Fibroblast of skin of right quadriceps (primary cell): ENCODE results near the gene C7orf33.
"Not testable (repeated sequence)": the region's sequence is repeated elsewhere in the genome, so short reads cannot be mapped to it uniquely, and the experiment has no call there.

ENCODE experiments used
- DNase-seq: peaks from one replicate; pipeline ENCODE4 v3.0.0-alpha.2; 2013

C7orf33 gene, protein sequence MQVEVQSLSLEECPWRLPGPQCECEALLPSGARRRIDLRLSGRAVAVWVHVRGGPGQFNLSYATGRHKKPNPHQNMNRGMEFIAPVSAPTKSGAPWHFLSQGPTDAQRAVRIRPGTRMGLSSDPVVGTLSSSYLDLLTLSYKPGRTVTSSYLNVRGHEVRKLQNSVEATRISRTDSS

DNA sequence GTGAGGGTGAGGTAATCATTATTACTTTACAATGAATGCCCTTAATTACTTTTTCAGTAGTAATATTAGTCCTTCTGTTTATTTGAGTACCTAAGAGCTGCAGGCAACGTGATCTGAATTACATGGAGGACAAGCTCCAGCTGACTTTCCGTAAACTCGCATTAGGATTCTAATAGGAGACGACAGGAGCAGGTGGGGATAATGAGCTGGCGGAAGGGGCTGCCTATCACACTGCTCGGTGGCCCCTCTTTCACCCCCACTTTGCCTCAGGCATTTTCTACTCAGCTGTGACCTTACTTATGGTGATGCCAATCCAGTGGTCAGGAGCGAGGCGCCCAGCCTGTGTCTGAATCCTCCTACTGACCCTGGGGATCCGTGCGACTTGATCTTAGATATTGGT, at the start of gene C7orf33:
Gene C7orf33 (plus strand): TSS at position 296 of the 400 bp plus-strand sequence. CDS start 160 bp downstream, outside the sequence.
- DNase-seq, result no peak

- DNase-seq, result no peak
These were observed 48.6 kb upstream of the C7orf33 start for GRCh38 chr7:148541891-148542504.

GRCh38 chr7:148543302-148543701, 47.3 kb upstream of the C7orf33 start:
- no peak for DNase-seq

- no peak for DNase-seq
These were observed 45.4 kb upstream of the C7orf33 start for GRCh38 chr7:148545172-148545571.

GRCh38 chr7:148545932-148546331, 44.6 kb upstream of the C7orf33 start:
- DNase-seq, result no peak

GRCh38 chr7:148546857-148547256, 43.7 kb upstream of the C7orf33 start:
- no peak for DNase-seq

- DNase-seq, result no peak
These were observed 42.6 kb upstream of the C7orf33 start for GRCh38 chr7:148547951-148548350.

- DNase-seq, result no peak
These were observed 36.6 kb upstream of the C7orf33 start for GRCh38 chr7:148553979-148554378.

DNA sequence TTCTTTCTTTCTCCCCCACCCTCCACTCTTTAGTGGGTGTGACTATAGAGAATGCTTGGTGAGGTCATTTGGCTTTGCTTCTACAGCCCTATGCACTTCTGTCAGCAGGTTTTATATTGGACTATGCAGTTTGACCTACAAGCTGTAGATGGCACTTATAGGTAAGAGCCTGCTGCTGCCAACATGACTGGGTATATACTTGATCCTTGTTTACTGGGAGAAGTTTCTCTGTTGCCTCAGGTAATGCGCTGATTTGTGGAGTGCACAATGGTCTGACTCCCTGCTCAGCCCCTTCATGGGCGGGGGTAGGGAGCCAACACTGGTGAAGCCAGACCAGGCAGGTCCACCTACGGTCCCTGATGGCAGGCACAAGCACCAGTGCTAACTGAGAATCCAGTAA, 33.7 kb upstream of the C7orf33 start:
- DNase-seq, result no peak

- DNase-seq, result no peak
These were observed 31.7 kb upstream of the C7orf33 start for GRCh38 chr7:148558914-148559313.

DNA sequence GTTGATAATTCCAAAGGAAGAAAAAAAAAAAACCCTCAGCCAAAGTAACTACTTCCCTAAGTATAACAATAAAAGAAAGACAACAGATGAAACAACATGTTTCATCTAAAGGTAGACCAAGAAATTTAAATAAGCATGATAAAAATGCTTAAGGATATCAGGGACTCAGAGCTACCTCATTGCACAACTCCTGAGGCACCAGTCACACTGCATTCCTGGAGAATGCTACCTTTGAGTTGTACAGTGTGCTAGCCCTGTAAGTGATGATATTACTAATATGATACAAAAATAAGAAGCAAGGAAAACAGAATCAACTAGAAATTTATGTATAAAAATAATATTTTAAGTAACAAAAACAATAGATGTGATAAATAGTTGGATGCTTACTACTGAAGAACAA, 29.5 kb upstream of the C7orf33 start:
- no peak for DNase-seq

DNA sequence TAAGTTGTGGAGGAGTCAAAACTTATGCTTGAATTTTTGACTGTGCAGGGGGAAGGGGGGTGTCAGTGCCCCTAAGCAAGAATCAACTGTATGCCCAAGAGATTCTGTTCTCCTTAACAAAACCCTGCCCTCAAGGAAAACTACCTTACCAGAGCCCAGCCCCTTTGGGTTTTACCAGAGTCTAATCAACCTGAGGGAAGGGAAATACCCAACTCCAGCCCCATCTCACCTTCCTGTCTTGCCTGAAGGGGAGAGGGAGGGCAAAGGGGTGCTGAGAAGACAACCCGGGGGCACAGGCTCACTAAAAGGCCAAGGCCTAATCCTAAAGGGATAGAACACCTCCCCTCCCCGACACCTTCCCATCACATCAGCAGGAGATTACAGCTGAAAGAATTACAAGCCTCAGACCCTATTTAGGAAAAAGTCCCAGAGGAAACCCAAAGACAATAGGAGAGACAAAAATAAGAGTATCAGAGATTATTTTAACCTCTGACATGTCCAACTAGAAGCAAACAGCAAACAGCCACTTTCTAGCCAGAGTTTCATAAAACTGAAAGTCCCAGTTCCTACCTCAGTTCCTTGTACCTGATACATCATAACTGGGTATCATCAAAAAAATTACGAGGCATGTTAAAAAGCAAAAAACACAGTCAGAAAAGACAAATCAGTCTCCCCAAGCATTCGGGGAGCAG, 26.8 kb upstream of the C7orf33 start:
- no peak for DNase-seq

- peak; percentile 19 for DNase-seq
These were observed 26.2 kb upstream of the C7orf33 start for GRCh38 chr7:148564275-148564951.

DNA sequence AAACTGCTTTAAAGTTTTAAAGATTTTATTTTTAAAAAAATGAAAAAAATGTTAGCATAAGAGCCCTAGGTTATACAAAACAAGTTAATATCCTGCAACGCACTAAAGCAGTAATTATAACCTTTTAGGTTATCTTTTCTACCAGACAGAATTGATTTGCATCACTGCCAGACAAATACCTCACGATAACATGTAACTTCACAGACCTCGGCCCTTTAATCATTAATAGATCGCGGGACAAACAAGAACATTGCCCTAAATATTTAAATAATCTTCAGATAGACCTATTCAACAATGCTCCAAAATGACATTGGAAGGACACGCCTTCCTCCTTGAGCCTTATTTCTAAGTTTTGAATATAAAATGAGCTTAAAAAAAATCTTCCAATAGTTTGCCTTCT, 23.8 kb upstream of the C7orf33 start:
- no peak for DNase-seq

DNA sequence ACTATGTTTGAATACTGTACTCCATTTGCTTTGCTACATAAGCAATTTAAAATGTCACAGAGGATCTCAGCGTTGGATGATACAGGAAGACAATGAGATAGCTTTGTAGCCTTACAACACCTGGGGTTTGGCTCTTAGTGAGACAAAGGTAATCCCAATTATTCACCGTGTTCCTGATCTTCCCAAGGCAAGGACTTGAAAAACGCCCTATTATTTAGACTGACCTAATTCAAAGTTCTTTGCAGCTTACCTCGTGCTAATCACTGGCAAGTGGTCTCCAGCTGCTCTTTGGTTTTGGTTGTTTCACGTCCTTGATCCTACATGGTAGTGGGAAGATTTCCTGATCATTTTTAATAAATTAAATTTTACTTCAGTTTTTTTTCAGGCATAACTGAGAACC, 23.0 kb upstream of the C7orf33 start:
- DNase-seq, result no peak

GRCh38 chr7:148570510-148570909, 20.1 kb upstream of the C7orf33 start:
- DNase-seq, result no peak

DNA sequence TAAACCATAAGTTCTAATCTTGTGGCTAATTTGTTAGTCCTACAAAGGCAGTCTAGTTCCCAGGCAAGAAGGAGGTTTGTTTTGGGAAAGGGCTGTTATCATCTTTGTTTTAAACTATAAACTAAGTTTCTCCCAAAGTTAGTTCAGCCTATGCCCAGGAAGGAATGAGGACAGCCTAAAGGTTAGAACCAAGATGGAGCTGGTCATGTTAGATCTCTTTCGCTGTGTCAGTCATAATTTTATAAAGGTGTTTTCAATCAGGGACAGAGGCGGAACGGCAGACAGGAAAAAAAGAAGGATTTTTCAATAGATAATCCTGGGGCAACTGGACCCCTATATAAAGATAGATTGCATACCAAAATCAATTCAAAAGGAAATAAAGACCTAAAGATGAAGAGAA, 19.6 kb upstream of the C7orf33 start:
- DNase-seq, result not testable (repeated sequence)

DNA sequence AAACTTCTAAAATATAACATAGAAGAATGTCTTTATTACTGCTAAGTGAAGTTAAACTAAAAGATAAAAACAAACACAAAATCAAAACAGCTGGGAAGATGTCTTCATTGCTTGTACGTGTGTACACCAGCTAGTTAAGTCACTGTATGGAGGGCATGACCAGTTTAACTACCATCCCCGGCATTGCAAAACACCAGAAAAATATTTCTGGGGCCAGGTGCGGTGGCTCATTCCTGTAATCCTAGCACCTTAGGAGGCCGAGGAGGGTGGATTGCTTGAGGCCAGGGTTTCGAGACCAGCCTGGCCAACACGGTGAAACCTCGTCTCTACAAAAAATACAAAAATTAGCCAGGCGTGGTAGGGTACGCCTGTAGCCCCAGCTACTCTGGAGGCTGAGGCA, 19.2 kb upstream of the C7orf33 start:
- DNase-seq, result no peak

DNA sequence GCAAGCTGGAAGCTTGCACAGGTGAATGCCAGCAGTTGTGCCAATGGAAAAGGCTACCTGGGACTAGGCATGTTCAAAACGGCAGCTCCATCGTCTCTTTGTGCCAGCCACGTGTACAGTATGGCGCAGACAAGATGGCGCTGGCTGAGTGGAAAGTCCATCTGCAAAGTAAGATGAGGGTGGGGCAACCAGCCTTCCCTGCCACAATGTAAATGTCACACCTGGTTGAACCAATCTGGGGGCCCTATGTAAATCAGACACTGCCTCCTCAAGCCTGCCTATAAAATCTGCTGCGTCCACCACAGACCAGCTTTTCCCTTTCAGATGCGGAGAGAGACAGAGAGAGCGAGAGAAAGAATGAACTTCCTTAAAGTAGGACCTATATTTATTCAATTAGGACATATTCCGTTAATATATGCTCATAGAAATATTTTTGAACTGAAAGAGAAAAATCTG, 18.5 kb upstream of the C7orf33 start:
- no peak for DNase-seq

GRCh38 chr7:148573581-148573980, 17.0 kb upstream of the C7orf33 start:
- DNase-seq, result not testable (repeated sequence)

- peak; percentile 60 for DNase-seq
These were observed 14.7 kb upstream of the C7orf33 start for GRCh38 chr7:148575640-148576411.

GRCh38 chr7:148579366-148579765, 11.2 kb upstream of the C7orf33 start:
- DNase-seq, result no peak

GRCh38 chr7:148580446-148580845, 10.1 kb upstream of the C7orf33 start:
- DNase-seq, result no peak
